ENCODE data around the gene ADAP1.
A peak's percentile ranks its signal among the peaks of the same experiment; 100 is the strongest.

Gene ADAP1

GRCh38 chr7:867406-868188 lies 86.9 kb downstream of the ADAP1 start:
- DNase-seq, result peak in 15 of 51 donors; percentile 10 to 77 (median 40)

- peak in 18 of 51 donors; percentile 12 to 59 (median 35) for DNase-seq
These were observed 87.5 kb downstream of the ADAP1 start for GRCh38 chr7:867001-867405.

GRCh38 chr7:865921-866320 lies 88.6 kb downstream of the ADAP1 start:
- no peak for DNase-seq

- DNase-seq, result no peak
These were observed 91.4 kb downstream of the ADAP1 start for GRCh38 chr7:863106-863505.

- no peak for DNase-seq
These were observed 92.3 kb downstream of the ADAP1 start for GRCh38 chr7:862157-862556.

GRCh38 chr7:861222-861621 lies 93.3 kb downstream of the ADAP1 start:
- DNase-seq, result no peak

- peak in 1 of 51 donors; percentile 27 for DNase-seq
These were observed 94.3 kb downstream of the ADAP1 start for GRCh38 chr7:860149-860548.

- no peak for DNase-seq
These were observed 95.0 kb downstream of the ADAP1 start for GRCh38 chr7:859359-860030.

- no peak for DNase-seq
These were observed 96.8 kb downstream of the ADAP1 start for GRCh38 chr7:857661-858060.

GRCh38 chr7:856444-857095 lies 97.9 kb downstream of the ADAP1 start:
- DNase-seq, result no peak

GRCh38 chr7:855686-856369 lies 98.7 kb downstream of the ADAP1 start:
- no peak for DNase-seq

- DNase-seq, result no peak
These were observed 100.2 kb downstream of the ADAP1 start for GRCh38 chr7:854118-854775.

GRCh38 chr7:853366-854117 lies 100.9 kb downstream of the ADAP1 start:
- no peak for DNase-seq

GRCh38 chr7:851204-851603 lies 103.3 kb downstream of the ADAP1 start:
- DNase-seq, result no peak

- no peak for DNase-seq
These were observed 104.7 kb downstream of the ADAP1 start for GRCh38 chr7:849781-850180.

- no peak for DNase-seq
These were observed 105.3 kb downstream of the ADAP1 start for GRCh38 chr7:849145-849544.

Measured in hypothalamus (tissue), 51 donors.